PFSK-1 (cell line): ENCODE data around the gene N4BP2L2.

Experiments used
- FOXP2 ChIP-seq: optimal IDR thresholded peaks from 2 replicates; pipeline ENCODE3; 2011; ENCODE audit warnings: borderline replicate concordance, control low read depth, inconsistent platforms; ENCODE audit not compliant: insufficient read depth; ENCODE audit errors: extremely low read length, extremely low read depth
- POLR2AphosphoS5 ChIP-seq: IDR thresholded peaks from 2 replicates; pipeline ENCODE4 v1.6.1; 2012; ENCODE audit warnings: low read depth, mild to moderate bottlenecking, control low read depth, low read length, moderate library complexity
- REST ChIP-seq, 2 experiments: IDR thresholded peaks; 2 replicates each; pipeline versions ENCODE4 v1.6.1 to v1.8.0; 2011 to 2012; ENCODE audit warnings: low read depth in 2 of 2, low read length in 2 of 2, control low read depth in 1 of 2, inconsistent platforms in 1 of 2, mild to moderate bottlenecking in 1 of 2, moderate library complexity in 1 of 2; ENCODE audit not compliant: insufficient read depth in 1 of 2
- SIN3A ChIP-seq: IDR thresholded peaks from 2 replicates; pipeline ENCODE4 v1.6.1; 2012; ENCODE audit warnings: mild to moderate bottlenecking, low read length, moderate library complexity, borderline replicate concordance; ENCODE audit not compliant: insufficient read depth
- TAF1 ChIP-seq: IDR thresholded peaks from 2 replicates; pipeline ENCODE4 v1.6.1; 2012; ENCODE audit warnings: low read length, control low read depth, borderline replicate concordance; ENCODE audit not compliant: insufficient read depth

The N4BP2L2 gene

GRCh38 chr13:32391101-32391619, 147.4 kb downstream of the N4BP2L2 start:
- TF ChIP-seq TAF1 = no peak
- no peak for TF ChIP-seq POLR2AphosphoS5

GRCh38 chr13:32390484-32390883, 148.1 kb downstream of the N4BP2L2 start:
- TF ChIP-seq SIN3A (no peak), TAF1 (no peak), FOXP2 (no peak), POLR2AphosphoS5 (no peak), REST (IDR thresholded peaks at IDR 0.05; ENCODE audit: insufficient read depth in 1 of 2, low read depth in 2 of 2, low read length in 2 of 2) (no peak)

GRCh38 chr13:32390048-32390447, 148.5 kb downstream of the N4BP2L2 start:
- no peak for TF ChIP-seq POLR2AphosphoS5
- TF ChIP-seq TAF1 = no peak
- no peak for TF ChIP-seq SIN3A
- TF ChIP-seq REST (IDR thresholded peaks at IDR 0.05; ENCODE audit: insufficient read depth in 1 of 2, low read depth in 2 of 2, low read length in 2 of 2) = no peak
- TF ChIP-seq FOXP2 = no peak

- no peak for TF ChIP-seq SIN3A
- TF ChIP-seq POLR2AphosphoS5 = no peak
Observed at GRCh38 chr13:32385410-32385809, 153.2 kb downstream of the N4BP2L2 start.

GRCh38 chr13:32384702-32385101, 153.9 kb downstream of the N4BP2L2 start:
- no peak for TF ChIP-seq POLR2AphosphoS5
- no peak for TF ChIP-seq SIN3A
- no peak for TF ChIP-seq FOXP2
- TF ChIP-seq TAF1 = no peak
- no peak for TF ChIP-seq REST (IDR thresholded peaks at IDR 0.05; ENCODE audit: insufficient read depth in 1 of 2, low read depth in 2 of 2, low read length in 2 of 2)

GRCh38 chr13:32383836-32384618, 154.6 kb downstream of the N4BP2L2 start:
- TF ChIP-seq FOXP2 = no peak
